ENCODE measurements around the gene PLET1. TPM values are rescaled to one million over a fixed set of nuclear protein-coding genes. Genes with fewer than 3 reads are reported as not detected.

PLET1 gene
- total RNA-seq, 1 donor from 2014 or later, result not detected

DNA sequence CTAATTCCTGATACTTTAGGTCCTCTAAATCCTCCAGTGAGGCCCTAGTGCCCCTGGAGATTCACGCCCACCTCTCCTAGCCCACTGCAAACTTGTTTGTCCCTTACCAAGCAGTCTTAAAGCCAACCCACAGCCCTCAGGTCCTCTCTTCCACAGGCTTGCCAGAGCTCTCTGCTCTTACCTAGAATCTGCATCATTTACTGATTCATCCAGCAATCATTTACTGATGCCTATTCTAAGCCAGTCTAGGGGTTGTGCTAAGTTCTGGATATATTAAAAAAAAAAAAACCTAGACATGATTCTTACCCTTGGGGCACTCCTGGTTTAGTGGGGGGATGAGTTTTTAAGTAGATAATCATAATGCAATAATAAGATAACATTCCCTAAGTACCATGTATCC lies 43.0 kb upstream of the PLET1 start:
- H3K27ac Mint-ChIP-seq, result no peak overlapping the region
- peaks cover 7% of the 10 kb centered on the region for H3K9me3 Mint-ChIP-seq
- no peak for TF ChIP-seq CTCF (conservative IDR thresholded peaks at IDR 0.05)
- no peak overlapping the region for H3K4me3 Mint-ChIP-seq
- H3K36me3 Mint-ChIP-seq, result no peaks in the 10 kb centered on the region
- H3K4me1 Mint-ChIP-seq (ENCODE audit: unreplicated experiment), result peaks cover 11% of the 10 kb centered on the region
- peaks cover 23% of the 10 kb centered on the region for H3K27me3 Mint-ChIP-seq
- DNase-seq (ENCODE audit: extremely low spot score, unreplicated experiment), result no peak

DNA sequence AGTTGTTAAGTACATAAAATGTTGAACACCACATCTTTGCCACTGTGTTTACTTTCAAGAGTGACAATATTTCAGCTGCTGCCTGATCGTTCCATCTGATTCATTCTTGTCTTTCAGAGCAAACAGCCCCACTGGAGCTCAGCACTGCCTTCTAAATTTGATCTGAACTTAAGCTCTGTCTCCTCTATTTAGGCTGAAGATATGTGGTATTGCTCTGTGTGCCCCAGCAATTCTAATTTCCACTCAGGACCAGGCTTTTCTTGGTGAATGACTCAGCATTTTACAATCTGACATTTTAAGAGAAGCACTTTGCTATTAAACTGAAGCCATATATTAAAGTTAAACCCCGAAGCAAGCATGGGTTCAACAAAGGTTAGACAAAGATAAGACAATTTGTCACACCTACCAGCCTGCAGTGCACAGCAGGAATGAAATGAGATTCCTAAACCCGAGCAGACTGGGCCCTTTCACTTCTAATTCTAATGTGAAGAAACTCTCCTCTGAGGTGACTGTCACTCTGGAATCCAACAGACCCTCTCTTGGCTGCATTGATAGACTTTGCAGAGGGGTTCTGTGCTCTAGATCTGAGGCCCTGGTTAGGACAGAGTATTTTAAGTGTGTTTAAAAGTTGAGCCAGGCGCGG lies 41.7 kb upstream of the PLET1 start:
- TF ChIP-seq CTCF (conservative IDR thresholded peaks at IDR 0.05), result no peak
- Mint-ChIP-seq H3K27ac (peak overlapping the region; percentile 44), H3K4me1 (ENCODE audit: unreplicated experiment) (peaks cover 12% of the 10 kb centered on the region), H3K4me3 (peak overlapping the region; percentile 11), H3K9me3 (no peaks in the 10 kb centered on the region), H3K27me3 (peaks cover 16% of the 10 kb centered on the region), H3K36me3 (no peaks in the 10 kb centered on the region)
- no peak for DNase-seq (ENCODE audit: extremely low spot score, unreplicated experiment)

DNA sequence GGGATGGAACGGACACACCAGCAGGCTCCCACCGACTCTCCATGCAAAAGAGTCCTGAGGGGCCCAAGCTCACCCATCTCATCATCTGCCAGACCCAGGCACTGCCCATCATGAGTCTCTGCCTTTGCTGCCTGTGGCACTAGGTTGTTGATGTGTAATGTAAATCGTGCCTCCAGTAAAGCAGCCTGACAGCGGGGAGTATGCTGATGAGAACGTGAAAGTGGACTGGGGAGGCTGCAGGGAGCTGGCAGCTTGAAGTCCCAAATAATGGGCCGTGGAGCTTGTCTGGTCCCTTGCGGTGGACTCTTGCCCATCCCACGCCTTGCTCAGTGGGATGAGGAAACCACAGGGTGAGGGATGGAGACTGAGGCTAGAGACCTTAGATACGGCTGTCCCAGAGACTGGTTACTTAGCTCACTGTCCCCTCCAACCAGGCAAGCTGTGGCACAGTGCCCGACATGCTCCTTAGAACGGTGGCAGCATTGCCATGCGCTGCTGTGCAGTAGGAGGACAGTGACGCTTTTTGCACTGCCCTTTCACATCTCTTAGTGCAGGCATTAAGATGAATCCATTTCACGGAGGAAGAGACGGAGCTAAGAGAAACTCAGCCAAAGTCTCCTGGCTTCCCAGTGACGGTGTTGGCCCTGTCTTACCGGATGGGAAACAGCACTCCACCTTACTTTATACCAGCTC lies 39.6 kb upstream of the PLET1 start:
- no peak for DNase-seq (ENCODE audit: extremely low spot score, unreplicated experiment)
- Mint-ChIP-seq H3K4me3 (no peak overlapping the region), H3K27me3 (peaks cover 13% of the 10 kb centered on the region), H3K9me3 (no peaks in the 10 kb centered on the region), H3K4me1 (ENCODE audit: unreplicated experiment) (peaks cover 14% of the 10 kb centered on the region), H3K36me3 (no peaks in the 10 kb centered on the region), H3K27ac (no peak overlapping the region)
- no peak for TF ChIP-seq CTCF (conservative IDR thresholded peaks at IDR 0.05)

- Mint-ChIP-seq H3K27me3 (peaks cover 13% of the 10 kb centered on the region), H3K36me3 (no peaks in the 10 kb centered on the region)
- no peak for DNase-seq (ENCODE audit: extremely low spot score, unreplicated experiment)
Observed at GRCh38 chr11:112298535-112298934, 37.9 kb upstream of the PLET1 start.

GRCh38 chr11:112297248-112297866 lies 36.7 kb upstream of the PLET1 start:
- no peaks in the 10 kb centered on the region for H3K9me3 Mint-ChIP-seq
- H3K27me3 Mint-ChIP-seq, result peaks cover 17% of the 10 kb centered on the region
- H3K4me3 Mint-ChIP-seq, result no peak overlapping the region
- DNase-seq (ENCODE audit: extremely low spot score, unreplicated experiment), result no peak
- H3K27ac Mint-ChIP-seq, result no peak overlapping the region
- peaks cover 9% of the 10 kb centered on the region for H3K4me1 Mint-ChIP-seq (ENCODE audit: unreplicated experiment)
- H3K36me3 Mint-ChIP-seq, result no peaks in the 10 kb centered on the region
- TF ChIP-seq CTCF (conservative IDR thresholded peaks at IDR 0.05), result no peak

More at GRCh38 chr11:112298535-112298934, 37.9 kb upstream of the PLET1 start:
- TF ChIP-seq CTCF (conservative IDR thresholded peaks at IDR 0.05), result no peak
- Mint-ChIP-seq H3K4me3 (no peak overlapping the region), H3K9me3 (no peaks in the 10 kb centered on the region), H3K27ac (no peak overlapping the region), H3K4me1 (ENCODE audit: unreplicated experiment) (peaks cover 12% of the 10 kb centered on the region)

Data from type B pancreatic cell (in vitro differentiated cells).